Breast epithelium (tissue), 3 donors: ENCODE results near the gene CASP3.

Experiments used
- CTCF ChIP-seq, 3 donors: fragments of 450-650 bp; IDR thresholded peaks; one replicate each; pipeline ENCODE4 v1.5.1; 2016 to 2017; ENCODE audit warnings: antibody characterized with exemption in 3 of 3, mild to moderate bottlenecking in 3 of 3, moderate library complexity in 3 of 3
- POLR2A ChIP-seq: fragments of 450-650 bp; IDR thresholded peaks from one replicate; pipeline ENCODE4 v1.6.1; 2016; ENCODE audit warnings: antibody characterized with exemption, mild to moderate bottlenecking, moderate library complexity
- POLR2AphosphoS5 ChIP-seq, 3 donors: sonication (generic); formaldehyde crosslinking; IDR thresholded peaks; one replicate each; pipeline ENCODE4 v1.6.1; 2017; ENCODE audit warnings: antibody characterized with exemption in 3 of 3

GRCh38 chr4:184590196-184590595 is 59.1 kb downstream of the CASP3 start:
- TF ChIP-seq CTCF (IDR thresholded peaks at IDR 0.05) (no peak), POLR2AphosphoS5 (IDR thresholded peaks at IDR 0.05) (no peak), POLR2A (no peak)
